KMS-11 (cell line): Measurements from ENCODE around the gene ACP7.

ENCODE experiments used
- H2AFZ ChIP-seq: fragments of 200-600 bp; sonication (generic); 2 replicates; pipeline ENCODE4 v1.6.1; 2016; ENCODE audit warnings: antibody characterized with exemption, mixed run types, low read depth
- H3K27ac ChIP-seq: fragments of 200-600 bp; sonication (generic); 2 replicates; pipeline ENCODE4 v1.6.1; 2016; ENCODE audit warnings: mild to moderate bottlenecking, mixed run types
- H3K27me3 ChIP-seq: fragments of 200-600 bp; sonication (generic); 2 replicates; pipeline ENCODE4 v1.6.1; 2017; ENCODE audit warnings: mild to moderate bottlenecking, low read depth, mixed run types, moderate library complexity; ENCODE audit not compliant: insufficient read depth
- H3K36me3 ChIP-seq: fragments of 200-600 bp; sonication (generic); 2 replicates; pipeline ENCODE4 v1.6.1; 2017; ENCODE audit warnings: mild to moderate bottlenecking, mixed run types; ENCODE audit not compliant: insufficient read depth
- H3K4me1 ChIP-seq: fragments of 200-600 bp; sonication (generic); 2 replicates; pipeline ENCODE4 v1.6.1; 2016; ENCODE audit warnings: mild to moderate bottlenecking, low read depth, mixed run types; ENCODE audit not compliant: poor library complexity, severe bottlenecking
- H3K4me2 ChIP-seq: fragments of 200-600 bp; sonication (generic); 2 replicates; pipeline ENCODE4 v1.7.0; 2016; ENCODE audit warnings: mild to moderate bottlenecking, mixed run types
- H3K4me3 ChIP-seq: fragments of 200-600 bp; sonication (generic); IDR thresholded peaks from 2 replicates; pipeline ENCODE4 v1.6.1; 2017; ENCODE audit warnings: low read depth, low read length, mixed read lengths; ENCODE audit not compliant: insufficient read depth
- H3K79me2 ChIP-seq: fragments of 200-600 bp; sonication (generic); 2 replicates; pipeline ENCODE4 v1.6.1; 2016; ENCODE audit warnings: low read depth, mixed run types; ENCODE audit not compliant: insufficient read depth
- H3K9ac ChIP-seq: fragments of 200-600 bp; sonication (generic); 2 replicates; pipeline ENCODE4 v1.6.1; 2016; ENCODE audit warnings: mild to moderate bottlenecking, mixed run types
- H4K20me1 ChIP-seq: fragments of 200-600 bp; sonication (generic); 2 replicates; pipeline ENCODE4 v1.6.1; 2016; ENCODE audit warnings: mild to moderate bottlenecking, mixed run types; ENCODE audit not compliant: insufficient read depth
- TF ChIP-seq, protein P1 (sequence below): fragments of 200-600 bp; sonication (generic); conservative IDR thresholded peaks from 2 replicates; pipeline ENCODE4 v1.6.1; 2017; ENCODE audit warnings: low read depth, mild to moderate bottlenecking, antibody characterized with exemption, low read length, moderate library complexity, mixed read lengths

The ACP7 gene, protein sequence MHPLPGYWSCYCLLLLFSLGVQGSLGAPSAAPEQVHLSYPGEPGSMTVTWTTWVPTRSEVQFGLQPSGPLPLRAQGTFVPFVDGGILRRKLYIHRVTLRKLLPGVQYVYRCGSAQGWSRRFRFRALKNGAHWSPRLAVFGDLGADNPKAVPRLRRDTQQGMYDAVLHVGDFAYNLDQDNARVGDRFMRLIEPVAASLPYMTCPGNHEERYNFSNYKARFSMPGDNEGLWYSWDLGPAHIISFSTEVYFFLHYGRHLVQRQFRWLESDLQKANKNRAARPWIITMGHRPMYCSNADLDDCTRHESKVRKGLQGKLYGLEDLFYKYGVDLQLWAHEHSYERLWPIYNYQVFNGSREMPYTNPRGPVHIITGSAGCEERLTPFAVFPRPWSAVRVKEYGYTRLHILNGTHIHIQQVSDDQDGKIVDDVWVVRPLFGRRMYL

DNA sequence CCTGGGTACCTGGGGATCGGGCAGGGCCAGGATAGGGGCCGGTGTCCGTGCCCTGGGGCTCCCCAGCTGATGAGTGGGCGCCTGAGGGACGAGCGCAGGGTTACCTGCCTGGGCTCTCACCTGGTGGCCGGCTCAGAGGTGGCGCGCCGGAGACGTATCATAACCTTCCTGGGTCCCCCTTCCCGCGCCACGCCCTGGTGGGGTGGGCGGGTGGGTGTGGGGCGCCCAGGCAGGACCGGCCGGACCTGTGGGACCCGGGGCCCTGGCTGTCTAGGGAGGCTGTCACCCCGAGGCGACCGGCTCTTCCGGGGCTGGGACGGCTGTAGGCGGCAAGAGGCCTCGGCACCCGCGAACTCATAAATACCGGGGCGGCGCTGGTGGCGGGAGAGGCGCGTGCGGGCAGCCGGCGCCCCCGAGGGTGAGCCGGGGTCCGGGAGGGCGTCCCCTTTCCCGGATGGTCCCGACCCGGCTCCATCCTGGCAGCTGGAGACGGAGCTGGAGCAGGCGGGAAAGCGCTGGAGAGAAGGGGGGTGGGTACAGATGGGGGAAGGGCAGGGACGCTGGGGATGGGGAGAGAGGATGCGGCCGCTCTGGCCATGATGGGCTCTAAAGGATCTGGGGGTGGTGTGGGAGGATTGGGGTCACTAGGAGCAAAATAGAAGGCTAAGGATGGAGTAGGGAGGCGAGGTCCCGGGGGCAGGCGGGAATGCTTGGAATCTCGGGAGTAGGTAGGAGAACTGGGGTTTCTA is at the start of gene ACP7:
ACP7 (plus strand) TSS at position 386 of the 749 bp plus-strand sequence. CDS start 902 bp downstream, outside the sequence.
- no peaks in the 10 kb centered on the region for H3K4me1 ChIP-seq
- H2AFZ ChIP-seq: no peak within 1 kb of the TSS
- H4K20me1 ChIP-seq: no peaks in the 10 kb centered on the region
- H3K79me2 ChIP-seq: no peaks in the 10 kb centered on the region
- H3K4me3 ChIP-seq: no peak within 1 kb of the TSS
- no peak within 1 kb of the TSS for H3K9ac ChIP-seq
- H3K27ac ChIP-seq: no peak within 1 kb of the TSS
- no peaks in the 10 kb centered on the region; the same call in 1 of the 2 replicates for H3K27me3 ChIP-seq
- H3K36me3 ChIP-seq: no peaks in the 10 kb centered on the region
- TF ChIP-seq, protein P1, sequence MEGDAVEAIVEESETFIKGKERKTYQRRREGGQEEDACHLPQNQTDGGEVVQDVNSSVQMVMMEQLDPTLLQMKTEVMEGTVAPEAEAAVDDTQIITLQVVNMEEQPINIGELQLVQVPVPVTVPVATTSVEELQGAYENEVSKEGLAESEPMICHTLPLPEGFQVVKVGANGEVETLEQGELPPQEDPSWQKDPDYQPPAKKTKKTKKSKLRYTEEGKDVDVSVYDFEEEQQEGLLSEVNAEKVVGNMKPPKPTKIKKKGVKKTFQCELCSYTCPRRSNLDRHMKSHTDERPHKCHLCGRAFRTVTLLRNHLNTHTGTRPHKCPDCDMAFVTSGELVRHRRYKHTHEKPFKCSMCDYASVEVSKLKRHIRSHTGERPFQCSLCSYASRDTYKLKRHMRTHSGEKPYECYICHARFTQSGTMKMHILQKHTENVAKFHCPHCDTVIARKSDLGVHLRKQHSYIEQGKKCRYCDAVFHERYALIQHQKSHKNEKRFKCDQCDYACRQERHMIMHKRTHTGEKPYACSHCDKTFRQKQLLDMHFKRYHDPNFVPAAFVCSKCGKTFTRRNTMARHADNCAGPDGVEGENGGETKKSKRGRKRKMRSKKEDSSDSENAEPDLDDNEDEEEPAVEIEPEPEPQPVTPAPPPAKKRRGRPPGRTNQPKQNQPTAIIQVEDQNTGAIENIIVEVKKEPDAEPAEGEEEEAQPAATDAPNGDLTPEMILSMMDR: no peak
- no peak within 1 kb of the TSS for H3K4me2 ChIP-seq

DNA sequence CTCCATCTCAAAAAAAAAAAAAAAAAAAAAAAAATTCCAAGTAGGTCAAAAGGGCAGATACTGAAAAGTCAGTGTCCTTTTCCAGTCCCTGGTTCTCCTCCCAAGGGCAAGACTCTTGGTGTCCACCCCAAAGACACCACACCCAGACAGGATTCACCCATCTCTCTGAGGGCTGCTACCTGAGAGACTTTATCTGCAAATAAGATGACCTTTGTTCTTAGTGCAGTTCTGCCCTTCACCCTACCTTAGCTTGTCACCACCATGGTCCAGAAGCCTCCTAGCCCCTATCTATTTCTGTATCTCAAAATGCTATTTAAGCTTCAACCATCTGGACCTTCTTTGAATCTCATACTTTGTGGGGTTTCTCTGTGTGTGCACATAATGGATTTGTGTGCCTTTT is 47.6 kb upstream of the ACP7 start:
- H2AFZ ChIP-seq: no peak overlapping the region
- TF ChIP-seq, protein P1: no peak
- no peak overlapping the region for H3K4me2 ChIP-seq
- peaks cover 4% of the 10 kb centered on the region; the same call in 1 of the 2 replicates for H3K27me3 ChIP-seq
- no peak overlapping the region for H3K4me3 ChIP-seq
- H4K20me1 ChIP-seq: no peaks in the 10 kb centered on the region
- no peaks in the 10 kb centered on the region for H3K36me3 ChIP-seq
- no peak overlapping the region for H3K9ac ChIP-seq
- no peaks in the 10 kb centered on the region for H3K4me1 ChIP-seq
- no peak overlapping the region for H3K27ac ChIP-seq
- H3K79me2 ChIP-seq: no peaks in the 10 kb centered on the region

DNA sequence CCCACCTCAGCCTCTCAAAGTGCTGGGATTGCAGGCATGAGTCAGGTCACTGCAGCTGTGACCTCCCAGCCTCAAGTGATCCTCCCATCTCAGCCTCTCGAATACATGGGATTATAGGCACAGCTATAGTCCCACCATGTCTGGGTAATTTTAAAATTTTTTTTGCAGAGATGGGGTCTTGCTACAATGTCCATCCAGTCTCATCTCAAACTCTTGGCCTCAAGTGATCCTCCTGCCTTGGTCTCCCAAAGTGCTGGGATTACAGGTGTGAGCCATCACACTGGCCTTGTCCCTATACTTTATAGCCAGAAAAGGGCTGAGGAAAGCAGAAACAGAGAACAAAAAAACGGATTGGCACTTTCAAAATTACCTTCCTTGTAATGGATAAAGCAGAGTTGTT is 47.0 kb upstream of the ACP7 start:
- H4K20me1 ChIP-seq: no peaks in the 10 kb centered on the region
- no peak overlapping the region for H3K4me2 ChIP-seq
- H3K4me1 ChIP-seq: no peaks in the 10 kb centered on the region
- H3K4me3 ChIP-seq: no peak overlapping the region
- no peaks in the 10 kb centered on the region for H3K79me2 ChIP-seq
- H3K36me3 ChIP-seq: no peaks in the 10 kb centered on the region
- no peak overlapping the region for H3K27ac ChIP-seq
- peaks cover 4% of the 10 kb centered on the region; the same call in 1 of the 2 replicates for H3K27me3 ChIP-seq
- H3K9ac ChIP-seq: no peak overlapping the region
- TF ChIP-seq, protein P1: no peak
- H2AFZ ChIP-seq: no peak overlapping the region

DNA sequence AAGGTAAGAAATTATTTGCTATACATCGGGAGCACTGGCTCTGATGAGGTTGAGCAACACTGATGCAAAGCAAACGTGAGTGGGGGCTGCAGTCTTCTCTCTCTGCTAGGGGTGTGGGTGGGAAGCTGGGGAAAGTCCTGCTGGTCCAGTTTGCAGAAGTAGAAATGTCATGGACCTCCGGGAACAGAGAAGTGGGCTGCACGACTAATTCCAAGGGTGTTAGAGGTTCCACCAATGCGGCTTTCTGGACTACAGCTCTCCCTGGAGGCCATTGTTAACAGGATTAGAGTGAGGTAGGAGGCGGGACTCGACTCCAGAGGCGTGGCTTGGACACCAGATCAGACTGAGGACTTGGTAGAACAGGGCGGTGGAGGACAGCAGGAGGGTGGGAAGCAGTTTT is 46.1 kb upstream of the ACP7 start:
- TF ChIP-seq, protein P1: no peak
- H2AFZ ChIP-seq: no peak overlapping the region
- H4K20me1 ChIP-seq: no peaks in the 10 kb centered on the region
- H3K4me2 ChIP-seq: no peak overlapping the region
- no peak overlapping the region for H3K4me3 ChIP-seq
- H3K79me2 ChIP-seq: no peaks in the 10 kb centered on the region
- H3K9ac ChIP-seq: no peak overlapping the region
- no peaks in the 10 kb centered on the region for H3K27me3 ChIP-seq
- no peak overlapping the region for H3K27ac ChIP-seq
- H3K4me1 ChIP-seq: no peaks in the 10 kb centered on the region
- H3K36me3 ChIP-seq: no peaks in the 10 kb centered on the region
